Activated CD8-positive, alpha-beta memory T cell treated with anti-CD3 and anti-CD28 coated beads, Interleukin-2, amount 50 U/mL, for 24 hours (primary cell): ENCODE results near the gene C11orf91.
"Not testable (repeated sequence)": the region's sequence is repeated elsewhere in the genome, so short reads cannot be mapped to it uniquely, and the experiment has no call there.

ENCODE experiments used
- DNase-seq: peaks from one replicate; pipeline ENCODE4 v3.0.0-alpha.2; 2020; ENCODE audit errors: extremely low read depth

The C11orf91 gene, protein sequence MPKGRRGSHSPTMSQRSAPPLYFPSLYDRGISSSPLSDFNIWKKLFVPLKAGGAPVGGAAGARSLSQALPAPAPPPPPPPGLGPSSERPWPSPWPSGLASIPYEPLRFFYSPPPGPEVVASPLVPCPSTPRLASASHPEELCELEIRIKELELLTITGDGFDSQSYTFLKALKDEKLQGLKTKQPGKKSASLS

DNA sequence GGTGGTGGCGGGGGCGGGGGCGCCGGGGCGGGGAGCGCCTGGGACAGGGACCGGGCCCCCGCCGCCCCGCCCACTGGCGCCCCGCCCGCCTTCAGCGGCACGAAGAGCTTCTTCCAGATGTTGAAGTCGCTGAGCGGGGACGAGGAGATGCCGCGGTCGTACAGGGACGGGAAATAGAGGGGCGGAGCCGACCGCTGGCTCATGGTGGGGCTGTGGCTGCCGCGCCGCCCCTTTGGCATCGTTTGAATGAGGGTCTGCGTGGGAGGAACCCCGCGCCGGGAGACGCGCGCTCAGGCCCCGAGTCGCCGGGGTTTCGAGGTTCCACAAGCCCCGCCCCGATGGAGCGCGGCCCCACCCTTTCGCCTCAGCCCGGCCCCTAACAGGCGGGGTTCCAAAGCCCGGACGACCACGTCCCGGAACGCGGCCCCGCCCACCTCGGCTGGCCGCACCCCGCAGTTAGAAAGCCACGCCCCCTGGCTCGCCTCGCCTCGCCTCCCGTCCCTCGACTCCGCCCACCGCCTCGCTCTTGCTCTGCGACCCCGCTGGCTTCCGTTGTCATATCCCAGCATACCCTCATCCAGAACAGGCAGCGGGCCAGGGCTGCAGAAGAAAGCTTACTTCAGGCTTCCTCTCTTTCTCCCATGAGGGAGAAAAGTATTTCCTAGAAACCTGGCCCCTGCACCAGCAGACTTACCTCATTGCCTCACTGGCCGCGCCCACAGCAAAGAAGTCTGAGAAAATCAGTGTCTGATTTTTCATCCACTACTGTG, at the start of gene C11orf91:
Gene C11orf91, minus strand, starts transcription at position 325 of the 770 bp plus-strand sequence. Its CDS starts 86 bp downstream, at position 239.
- DNase-seq = peak; percentile 78

DNA sequence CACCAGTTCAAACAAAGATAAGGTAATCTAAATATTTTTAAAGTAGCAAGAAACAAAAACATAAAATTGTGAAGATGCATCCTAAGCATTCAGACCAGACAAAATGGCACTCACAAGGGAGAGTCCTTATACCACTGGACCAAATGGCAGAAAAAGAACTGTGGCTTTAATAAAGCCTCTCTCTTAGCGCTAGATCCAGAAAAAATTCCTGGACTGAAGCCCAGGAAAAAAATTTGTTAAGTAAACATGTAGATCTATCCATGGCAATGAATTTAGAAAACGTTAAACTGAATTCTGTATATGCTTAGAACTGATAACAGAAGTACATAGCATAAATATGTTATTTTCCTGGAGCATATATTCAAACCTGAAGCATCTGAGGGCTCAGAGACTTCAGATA, 47.4 kb upstream of the C11orf91 start:
- DNase-seq = no peak

DNA sequence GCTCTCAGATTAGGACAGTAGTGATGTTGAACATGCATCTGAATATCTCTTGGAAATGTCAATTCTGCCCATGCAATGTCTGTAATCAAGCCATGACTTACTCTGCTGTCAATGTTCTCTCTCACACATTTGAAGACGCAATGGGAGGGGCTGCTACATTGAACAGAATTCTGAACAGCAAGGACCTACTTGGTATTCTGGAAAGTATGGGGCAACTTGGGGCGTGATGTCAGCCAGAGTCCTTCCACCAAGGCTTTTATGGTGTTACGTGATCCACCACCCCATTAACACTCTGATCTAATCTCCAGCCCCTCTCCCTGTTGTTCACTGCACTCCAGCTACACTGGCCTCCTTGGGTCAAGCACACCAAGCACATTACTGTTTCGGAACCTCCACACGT, 42.7 kb upstream of the C11orf91 start:
- no peak for DNase-seq

DNA sequence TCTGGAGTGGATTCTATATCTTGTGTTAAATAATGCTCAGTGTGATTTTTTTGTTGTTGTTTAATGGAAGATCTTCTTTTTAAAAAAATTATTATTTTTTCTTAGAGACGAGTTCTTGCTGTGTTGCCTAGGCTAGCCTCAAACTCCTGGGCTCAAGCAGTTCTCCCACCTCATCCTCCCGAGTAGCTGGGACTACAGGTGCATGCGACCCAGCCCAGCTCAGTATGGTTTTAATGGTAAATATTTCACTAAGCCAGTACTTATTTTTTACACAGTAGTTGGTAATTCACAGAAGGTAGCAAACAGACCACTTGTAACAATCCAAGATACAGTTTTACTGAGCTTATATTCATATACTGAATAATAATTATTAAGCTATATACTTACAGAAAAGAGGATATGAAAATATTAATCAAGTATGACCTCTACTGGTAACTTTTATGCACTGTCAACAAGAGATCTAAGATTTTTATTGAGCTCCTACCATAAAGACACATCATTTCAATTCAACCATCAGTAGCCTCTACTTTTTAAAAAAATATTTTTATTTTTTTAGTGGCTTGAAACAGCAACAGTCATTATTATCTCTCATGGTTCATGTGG, 41.7 kb upstream of the C11orf91 start:
- DNase-seq = no peak

DNA sequence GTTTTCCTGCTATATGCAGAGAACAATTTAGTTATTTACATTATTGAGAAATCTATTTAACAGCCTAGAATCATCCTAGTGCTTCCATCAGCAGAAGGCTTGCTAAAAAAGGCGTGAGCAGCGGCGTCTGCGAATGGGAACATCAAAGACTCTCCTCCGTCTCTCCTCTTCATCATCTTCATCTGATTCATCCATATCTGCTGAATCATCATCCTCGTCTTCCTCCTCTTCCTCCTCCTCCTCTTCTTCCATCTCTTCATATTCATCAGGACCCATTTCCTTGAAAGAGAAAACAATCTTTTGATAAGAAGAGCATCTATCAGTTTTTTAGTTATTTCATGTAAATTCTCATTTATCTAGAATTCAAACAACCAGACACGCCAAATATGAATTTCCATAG, 41.2 kb upstream of the C11orf91 start:
- no peak for DNase-seq

DNA sequence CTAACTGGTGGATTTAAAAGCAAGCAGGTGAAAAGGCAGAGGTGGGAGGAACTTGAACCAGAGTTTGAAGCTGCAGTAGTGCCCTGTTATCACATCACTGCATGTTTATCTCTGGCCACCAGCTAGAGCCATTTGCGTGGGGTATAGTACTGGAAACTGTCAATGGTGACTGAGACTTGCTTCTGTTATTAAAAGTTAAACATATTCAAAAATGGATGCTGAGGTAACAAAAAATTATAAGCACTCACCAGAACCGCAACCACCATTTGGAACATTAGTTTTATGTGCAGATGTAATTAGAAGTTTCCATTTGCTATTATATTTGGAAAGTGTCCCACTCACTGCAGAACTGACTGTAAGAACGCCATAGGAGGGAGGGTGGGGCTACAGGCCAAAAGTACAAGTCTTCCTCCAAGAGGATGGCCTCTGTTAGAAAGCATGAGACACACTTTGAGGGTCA, 36.8 kb upstream of the C11orf91 start:
- no peak for DNase-seq

DNA sequence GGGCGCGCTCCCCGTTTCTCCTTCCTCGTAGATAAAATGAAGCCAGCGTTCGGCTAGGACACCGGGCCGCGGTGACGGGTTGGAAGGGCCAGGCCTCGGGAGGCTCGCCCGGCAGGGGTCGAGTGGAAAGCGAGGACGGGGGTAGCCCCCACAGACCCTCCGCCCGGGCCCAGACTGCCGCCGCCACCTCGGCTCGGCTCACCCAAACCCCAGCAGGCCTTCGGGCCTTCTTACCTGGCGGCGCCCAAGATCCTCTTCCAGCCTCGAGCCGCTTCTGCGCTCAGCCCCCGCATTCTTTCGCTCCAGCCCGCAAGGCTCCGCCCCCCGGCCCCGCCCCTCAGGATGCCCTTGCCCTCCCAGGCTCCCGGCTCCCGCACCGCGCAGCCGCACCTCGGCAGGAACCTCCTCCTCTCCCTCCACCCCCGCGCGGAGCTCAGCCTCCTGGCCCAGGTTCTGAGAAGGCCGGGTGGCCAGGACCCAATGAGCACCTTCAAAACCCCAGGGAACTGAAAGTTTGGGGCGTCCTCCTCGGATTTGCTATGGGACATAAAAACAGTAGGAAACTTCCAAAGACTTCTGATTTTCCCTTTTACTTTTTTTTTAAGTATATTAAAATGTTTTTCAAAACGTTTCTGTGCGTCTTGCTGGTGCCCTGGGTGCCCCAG, 35.7 kb upstream of the C11orf91 start, which contains the start of gene CD59:
Gene CD59, minus strand, starts transcription at position 276 of the 665 bp plus-strand sequence. CDS start 13,978 bp downstream, outside the sequence.
- peak; percentile 63 for DNase-seq

DNA sequence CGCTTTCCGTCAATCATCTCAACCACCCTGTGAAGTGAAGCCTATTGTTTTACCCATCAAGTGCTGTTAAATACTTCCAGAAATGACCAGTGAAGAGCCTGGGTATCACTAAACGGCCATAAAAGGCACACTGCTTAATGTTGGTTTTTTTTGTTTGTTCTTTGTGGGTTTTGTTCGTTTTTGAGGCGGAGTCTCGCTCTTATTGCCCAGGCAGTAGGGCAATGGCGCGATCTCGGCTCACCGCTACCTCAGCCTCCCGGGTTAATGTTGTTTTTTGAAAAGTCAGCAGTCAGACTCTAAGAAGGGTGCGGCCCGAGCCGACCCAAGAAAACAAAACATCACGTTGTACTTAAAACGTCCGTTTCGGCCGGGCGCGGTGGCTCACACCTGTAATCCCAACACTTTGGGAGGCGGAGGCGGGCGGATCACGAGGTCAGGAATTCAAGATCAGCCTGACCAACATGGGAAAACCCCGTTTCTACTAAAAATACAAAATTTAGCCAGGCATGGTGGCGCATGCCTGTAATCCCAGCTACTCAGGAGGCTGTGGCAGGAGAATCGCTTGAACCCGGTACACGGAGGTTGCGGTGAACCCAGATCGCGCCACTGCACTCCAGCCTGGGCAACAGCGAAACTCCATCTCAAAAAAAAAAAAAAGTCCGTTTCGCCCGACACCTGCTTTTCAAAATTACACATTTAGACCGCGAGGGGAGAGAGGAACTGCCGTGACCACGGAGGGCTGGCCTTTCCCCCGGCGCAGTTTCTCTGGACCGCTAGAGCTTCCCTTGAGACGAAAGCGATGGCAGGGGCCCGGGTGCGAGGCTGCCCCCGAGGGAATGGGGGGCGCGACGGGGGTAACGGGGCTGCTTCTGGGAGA, 34.9 kb upstream of the C11orf91 start:
- DNase-seq = no peak

DNA sequence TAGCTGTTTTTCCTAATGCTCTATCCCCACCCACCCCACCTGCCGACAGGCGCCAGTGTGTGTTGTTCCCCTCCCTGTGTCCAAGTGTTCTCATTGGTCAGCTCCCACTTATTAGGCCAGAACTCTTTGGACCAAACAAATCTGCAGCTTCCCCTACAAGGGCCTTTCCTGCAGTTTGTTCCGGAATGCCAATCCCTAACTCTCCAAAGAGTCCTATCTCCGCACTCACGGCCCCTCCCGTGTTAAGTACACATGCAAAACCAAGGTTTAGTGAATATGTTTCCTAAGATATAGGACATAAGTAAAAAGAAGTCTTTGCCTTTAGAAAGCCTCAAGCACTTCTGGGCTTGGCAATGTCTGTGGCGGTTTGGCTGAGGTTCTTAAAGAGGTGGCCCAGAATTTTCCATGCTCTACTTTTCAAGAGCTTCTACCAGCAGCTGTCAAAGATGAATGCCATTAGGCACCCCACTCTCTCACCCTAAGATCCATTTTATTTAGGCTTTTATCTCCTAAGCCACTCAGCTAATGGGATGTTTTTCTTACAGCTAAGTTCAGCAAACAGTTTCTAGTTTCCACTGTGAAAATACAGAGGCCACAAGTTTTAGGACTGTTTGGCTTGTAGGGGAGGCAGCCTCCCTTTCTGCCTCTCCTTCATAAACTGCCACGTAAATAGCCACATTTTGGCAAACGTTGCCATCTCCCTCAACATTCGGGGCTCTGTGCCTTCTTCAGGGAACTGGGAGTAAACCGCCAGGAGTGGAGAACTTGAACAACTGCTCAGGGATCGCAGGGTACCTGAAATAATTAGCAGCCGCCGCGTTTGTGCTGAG, 34.0 kb upstream of the C11orf91 start:
- DNase-seq = no peak

DNA sequence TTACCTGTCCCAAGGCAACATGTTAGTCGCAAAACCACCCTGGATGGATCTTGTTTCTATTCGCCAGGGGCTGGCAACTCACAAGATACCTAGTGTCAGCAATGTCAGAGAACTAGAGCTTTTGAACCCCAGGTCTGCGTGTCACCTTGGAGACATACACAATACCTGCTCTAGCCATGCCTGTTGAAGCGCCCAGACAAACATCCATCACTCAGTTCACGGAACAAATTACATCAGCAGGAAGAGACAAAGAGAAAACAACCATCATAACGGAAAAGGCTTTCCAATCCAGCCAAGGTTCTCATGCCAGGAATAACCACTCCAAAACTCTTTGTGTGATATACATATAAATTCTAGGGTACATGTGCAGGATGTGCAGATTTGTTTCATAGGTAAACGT, 33.4 kb upstream of the C11orf91 start:
- DNase-seq = no peak

DNA sequence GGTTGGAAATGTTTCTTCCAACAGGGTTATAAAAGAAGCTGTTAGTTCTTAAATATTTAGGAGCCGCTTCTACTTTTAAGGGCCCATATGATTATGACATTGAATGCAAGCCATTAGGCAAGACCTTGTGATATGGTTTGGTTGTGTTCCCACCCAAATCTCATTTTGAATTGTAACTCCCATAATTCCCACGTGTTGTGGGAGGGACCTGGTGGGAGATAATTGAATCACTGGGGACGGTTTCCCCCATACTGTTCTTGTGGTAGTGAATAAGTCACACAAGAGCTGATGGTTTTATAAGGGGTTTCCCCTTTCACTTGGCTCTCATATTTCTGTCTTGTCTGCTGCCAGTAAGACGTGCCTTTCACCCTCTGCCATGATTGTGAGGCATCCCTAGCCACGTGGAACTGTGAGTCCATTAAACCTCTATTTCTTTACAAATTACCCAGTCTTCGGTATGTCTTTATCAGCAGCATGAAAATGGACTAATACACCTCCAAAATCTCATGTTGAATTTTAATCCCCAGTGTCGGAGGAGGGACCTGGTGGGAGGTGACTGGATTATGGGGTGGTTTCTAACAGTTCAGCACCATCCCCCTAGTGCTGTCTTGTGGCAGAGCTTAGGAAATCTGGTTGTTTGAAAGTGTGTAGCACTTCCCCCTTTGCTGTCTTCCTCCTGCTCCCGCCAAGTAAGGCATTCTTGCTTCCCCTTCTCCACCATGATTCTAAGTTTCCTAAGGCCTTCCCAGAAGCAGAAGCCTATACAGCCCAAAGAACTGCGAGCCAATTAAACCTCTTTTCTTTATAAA, 31.3 kb upstream of the C11orf91 start:
- no peak for DNase-seq

DNA sequence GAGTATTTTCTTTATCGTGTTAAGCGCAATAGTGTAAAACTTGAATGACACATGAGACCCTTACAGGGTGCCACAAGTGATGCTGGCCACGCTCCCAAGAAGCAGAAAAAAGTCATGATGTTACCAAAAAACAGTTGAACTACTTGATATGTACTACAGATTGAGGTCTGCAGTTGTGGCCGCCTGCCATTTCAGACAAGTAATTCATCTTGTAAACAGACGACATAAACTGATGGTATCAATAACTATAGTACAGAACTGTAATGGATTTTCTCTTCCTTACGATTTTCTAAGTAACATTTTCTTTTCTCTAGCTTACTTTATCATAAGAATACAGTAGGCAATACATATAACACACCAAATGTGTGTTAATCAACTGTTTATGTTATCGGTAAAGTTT, 30.1 kb upstream of the C11orf91 start:
- DNase-seq = no peak

DNA sequence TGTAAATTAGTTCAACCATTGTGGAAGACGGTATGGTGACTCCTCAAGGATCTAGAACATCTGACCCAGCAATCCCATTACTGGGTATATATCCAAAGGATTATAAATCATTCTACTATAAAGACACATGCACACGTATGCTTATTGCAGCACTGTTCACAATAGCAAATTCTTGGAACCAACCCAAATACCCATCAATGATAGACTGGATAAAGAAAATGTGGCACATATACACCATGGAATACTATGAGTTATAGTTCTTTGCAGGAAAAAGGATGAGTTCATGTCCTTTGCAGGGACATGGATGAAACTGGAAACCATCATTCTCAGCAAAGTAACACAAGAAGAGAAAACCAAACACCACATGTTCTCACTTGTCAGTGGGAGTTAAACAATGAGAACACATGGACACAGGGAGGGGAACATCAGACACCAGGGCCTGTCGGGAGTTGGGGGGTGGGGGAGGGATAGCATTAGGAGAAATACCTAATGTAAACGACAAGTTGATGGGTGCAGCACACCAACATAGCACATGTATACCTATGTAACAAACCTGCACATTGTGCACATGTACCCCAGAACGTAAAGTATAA, 28.5 kb upstream of the C11orf91 start:
- not testable (repeated sequence) for DNase-seq

DNA sequence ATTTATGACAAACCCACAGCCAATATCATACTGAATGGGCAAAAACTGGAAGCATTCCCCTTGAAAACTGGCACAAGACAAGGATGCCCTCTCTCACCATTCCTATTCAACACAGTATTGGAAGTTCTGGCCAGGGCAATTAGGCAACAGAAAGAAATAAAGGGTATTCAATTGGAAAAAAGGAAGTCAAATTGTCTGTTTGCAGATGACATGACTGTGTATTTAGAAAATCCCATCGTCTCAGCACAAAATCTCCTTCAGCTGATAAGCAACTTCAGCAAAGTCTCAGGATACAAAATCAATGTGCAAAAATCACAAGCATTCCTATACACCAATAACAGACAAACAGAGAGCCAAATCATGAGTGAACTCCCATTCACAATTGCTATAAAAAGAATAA, 26.9 kb upstream of the C11orf91 start:
- DNase-seq = not testable (repeated sequence)

DNA sequence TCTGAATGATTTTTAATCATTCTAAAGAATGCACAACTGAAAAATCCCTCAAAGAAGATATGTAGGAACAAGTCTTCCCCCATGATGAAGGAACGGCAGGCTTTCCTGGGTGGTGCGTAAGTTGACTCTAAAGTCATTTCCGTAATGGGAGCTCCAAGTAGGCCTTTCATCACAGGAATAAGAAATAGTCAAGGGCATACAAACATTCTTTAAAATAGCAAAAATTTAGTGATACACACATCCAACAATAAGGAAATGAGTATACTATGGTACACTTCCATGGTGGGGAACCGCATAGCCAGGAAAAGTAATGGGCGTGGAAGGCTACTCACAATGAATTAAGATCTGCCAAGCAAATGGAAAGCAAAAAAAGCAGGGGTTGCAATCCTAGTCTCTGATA, 24.9 kb upstream of the C11orf91 start:
- DNase-seq = no peak

DNA sequence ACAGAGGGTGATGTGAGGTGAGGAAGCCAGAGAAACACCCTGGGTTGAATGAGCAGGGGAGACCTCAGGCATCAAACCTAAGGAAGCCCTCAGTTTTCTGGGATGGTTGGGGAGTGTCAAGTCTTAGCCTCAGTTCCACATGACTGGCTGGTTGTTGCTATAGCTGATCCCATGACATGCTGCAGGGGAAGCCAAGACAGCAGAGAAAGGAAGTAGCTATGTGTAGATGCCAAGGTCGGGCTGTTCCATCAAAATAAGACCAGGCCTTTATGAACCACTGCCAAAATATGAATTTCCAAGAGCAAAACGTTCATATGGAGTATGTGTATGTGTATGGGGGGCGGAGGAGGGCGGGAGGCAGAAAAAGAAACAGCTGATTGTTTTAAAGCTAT, 24.0 kb upstream of the C11orf91 start:
- DNase-seq = no peak

DNA sequence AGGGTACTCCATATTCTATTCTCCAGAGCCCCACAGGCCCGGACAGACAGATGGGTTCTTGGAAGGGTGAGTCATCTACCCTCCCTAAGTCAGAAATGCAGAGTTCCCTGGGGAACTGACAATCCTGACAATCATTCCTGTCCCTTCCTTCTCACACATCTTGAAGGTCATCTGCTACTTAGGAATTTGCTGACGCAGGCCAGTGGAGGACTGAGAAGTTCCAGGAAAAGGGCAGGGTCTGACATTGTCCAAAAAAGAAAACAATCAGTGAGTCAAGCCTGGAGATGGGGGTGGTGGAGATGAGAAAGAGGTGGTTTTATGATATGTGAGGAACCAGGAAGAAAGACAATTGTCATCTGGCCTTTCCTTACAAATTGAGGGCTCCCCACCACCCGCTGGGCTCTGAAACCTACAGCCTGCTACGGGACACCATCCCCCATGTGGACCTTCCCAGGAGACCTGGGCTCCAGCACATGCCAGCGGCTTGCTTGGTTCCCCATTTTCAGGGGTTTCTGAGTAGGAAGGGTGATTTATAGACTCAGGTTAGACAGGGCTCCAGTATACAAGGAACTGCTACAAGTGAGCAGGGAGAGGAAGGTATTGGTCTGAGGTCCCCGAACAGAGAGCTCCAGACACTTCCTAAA, 22.7 kb upstream of the C11orf91 start:
- DNase-seq = no peak

DNA sequence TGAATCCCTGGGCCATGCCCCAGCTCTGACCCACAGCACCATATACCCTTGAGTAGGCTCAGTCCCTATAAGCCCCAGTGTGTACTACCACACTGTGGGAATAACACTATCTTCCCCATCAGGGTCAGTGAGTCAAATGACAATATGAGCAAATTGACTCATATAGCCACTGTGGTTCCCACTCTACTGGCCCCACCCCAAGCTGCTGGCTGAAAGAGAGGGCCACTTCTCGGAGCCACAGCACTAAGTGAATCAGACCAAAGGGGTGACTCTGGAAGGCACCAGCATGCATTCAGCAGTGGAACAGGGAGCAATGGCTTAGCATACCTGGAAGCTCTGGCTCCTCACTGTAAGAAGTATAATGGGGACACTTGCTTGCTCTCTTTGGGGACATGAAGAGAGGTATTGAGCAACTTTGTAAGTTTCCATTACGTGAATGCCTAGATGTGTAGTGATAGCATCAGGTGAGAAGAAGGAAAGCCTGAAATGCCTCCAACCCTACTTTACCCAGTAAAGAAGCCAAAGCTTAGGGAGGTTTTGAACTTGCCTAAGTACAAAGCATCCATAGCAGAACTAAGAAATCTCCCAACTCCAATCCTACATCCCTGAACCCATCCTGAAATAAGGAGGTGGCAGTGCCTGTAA, 22.1 kb upstream of the C11orf91 start:
- DNase-seq = no peak
